ENCODE measurements around the gene SMG1. TPM values are rescaled to one million over a fixed set of nuclear protein-coding genes. Genes with fewer than 3 reads are reported as not detected.

The SMG1 gene
- total RNA-seq, 1 donor: 77.7 TPM

DNA sequence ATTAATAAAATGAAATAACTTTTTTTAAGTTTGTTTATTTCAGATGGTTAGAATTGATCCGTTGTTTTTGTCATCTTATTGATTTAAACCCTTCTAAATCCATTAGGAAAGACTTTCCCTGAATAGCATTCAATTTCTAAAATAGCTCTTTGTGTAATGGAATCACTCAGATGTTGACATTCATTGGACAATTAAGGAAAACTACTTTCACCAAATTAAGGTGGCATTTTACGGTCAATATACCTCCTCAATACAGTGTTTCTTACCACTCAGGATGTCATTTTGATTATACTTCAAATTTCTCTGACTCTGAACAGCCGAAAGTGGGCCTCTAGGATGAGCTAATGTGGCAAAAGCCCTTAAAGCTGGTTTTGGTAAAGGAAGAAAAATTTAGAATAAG, 126.7 kb downstream of the SMG1 start:
- DNase-seq (ENCODE audit: low read depth): no peak
- TF ChIP-seq, protein P1, sequence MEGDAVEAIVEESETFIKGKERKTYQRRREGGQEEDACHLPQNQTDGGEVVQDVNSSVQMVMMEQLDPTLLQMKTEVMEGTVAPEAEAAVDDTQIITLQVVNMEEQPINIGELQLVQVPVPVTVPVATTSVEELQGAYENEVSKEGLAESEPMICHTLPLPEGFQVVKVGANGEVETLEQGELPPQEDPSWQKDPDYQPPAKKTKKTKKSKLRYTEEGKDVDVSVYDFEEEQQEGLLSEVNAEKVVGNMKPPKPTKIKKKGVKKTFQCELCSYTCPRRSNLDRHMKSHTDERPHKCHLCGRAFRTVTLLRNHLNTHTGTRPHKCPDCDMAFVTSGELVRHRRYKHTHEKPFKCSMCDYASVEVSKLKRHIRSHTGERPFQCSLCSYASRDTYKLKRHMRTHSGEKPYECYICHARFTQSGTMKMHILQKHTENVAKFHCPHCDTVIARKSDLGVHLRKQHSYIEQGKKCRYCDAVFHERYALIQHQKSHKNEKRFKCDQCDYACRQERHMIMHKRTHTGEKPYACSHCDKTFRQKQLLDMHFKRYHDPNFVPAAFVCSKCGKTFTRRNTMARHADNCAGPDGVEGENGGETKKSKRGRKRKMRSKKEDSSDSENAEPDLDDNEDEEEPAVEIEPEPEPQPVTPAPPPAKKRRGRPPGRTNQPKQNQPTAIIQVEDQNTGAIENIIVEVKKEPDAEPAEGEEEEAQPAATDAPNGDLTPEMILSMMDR (IDR thresholded peaks at IDR 0.05; ENCODE audit: insufficient read depth, low read length): no peak
- peak overlapping the region; percentile 86 for H3K4me3 ChIP-seq (ENCODE audit: low read depth, low read length)

- TF ChIP-seq, protein P1 (IDR thresholded peaks at IDR 0.05; ENCODE audit: insufficient read depth, low read length): no peak
- no peak for DNase-seq (ENCODE audit: low read depth)
Measured at GRCh38 chr16:18797746-18798145, 128.5 kb downstream of the SMG1 start.

GRCh38 chr16:18796377-18796776, 129.8 kb downstream of the SMG1 start:
- TF ChIP-seq, protein P1 (IDR thresholded peaks at IDR 0.05; ENCODE audit: insufficient read depth, low read length): no peak
- DNase-seq (ENCODE audit: low read depth): no peak
- no peak overlapping the region for H3K4me3 ChIP-seq (ENCODE audit: low read depth, low read length)

More at GRCh38 chr16:18797746-18798145, 128.5 kb downstream of the SMG1 start:
- H3K4me3 ChIP-seq (ENCODE audit: low read depth, low read length): no peak overlapping the region

GRCh38 chr16:18792836-18793433, 133.3 kb downstream of the SMG1 start:
- TF ChIP-seq, protein P1 (IDR thresholded peaks at IDR 0.05; ENCODE audit: insufficient read depth, low read length): no peak
- DNase-seq (ENCODE audit: low read depth): no peak
- H3K4me3 ChIP-seq (ENCODE audit: low read depth, low read length): no peak overlapping the region

DNA sequence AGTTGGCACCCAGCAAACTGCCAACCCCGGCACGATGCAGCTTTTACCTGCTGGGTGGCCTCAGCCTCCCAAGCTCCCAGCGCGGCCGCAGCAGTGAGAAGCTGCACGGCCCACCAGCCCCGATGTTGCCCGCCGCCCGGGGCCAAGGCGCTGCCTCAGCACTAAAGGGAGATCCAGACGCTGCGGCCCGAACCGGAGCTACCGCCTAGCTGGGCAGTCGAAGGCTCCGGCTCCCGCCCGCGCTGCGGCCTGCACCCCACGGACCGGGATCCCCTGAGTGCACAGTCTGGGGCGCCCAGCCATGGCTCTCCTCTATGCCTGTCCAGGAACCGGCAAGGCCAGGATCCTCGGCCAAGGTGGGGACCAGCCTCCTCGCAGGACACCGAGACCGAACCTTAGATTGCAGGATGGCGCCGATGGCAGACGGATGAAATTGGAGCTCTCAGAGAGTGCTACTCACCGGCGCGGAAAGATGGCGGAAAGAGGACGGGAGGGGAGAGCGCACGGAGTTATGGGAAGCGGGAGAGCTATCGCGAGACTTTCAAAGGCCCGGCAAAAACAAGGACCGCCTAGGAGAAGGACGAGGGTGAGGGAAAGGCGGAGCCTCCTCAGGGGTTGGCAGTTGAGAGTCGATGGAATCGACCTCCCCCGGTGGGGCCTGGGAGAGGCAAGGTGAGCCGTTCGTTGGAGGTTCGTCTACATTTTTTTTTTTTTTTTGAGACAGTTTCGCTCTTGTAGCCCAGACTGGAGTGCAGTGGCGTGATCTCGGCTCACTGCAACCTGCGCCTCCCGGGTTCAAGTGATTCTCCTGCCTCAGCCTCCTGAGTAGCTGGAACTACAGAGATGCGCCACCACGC, 136.1 kb downstream of the SMG1 start, which contains the start of gene RPS15A:
TSS of gene RPS15A (minus strand) at position 485 of the 857 bp plus-strand sequence. CDS start 1,221 bp downstream, outside the sequence.
- TF ChIP-seq, protein P1 (IDR thresholded peaks at IDR 0.05; ENCODE audit: insufficient read depth, low read length): no peak
- DNase-seq (ENCODE audit: low read depth): peak; percentile 99
- peak within 1 kb of the TSS; percentile 94 for H3K4me3 ChIP-seq (ENCODE audit: low read depth, low read length)

DNA sequence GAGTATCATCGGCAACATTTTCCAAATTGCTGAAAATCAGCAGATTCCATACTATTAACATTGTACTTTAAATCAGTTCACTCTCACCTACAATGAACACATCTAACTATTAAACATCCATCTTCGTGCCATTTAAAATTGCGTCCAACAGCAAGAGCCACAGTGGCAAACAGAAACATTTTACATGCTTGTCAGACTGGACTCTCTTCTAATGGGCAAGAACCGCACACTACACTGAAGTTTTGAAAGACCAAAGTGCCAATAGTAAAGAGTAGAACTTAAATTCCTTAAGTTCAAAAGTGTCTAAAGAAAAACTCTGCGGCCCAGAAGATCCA, 136.7 kb downstream of the SMG1 start:
- TF ChIP-seq, protein P1 (IDR thresholded peaks at IDR 0.05; ENCODE audit: insufficient read depth, low read length): no peak
- peak overlapping the region; percentile 94 for H3K4me3 ChIP-seq (ENCODE audit: low read depth, low read length)
- DNase-seq (ENCODE audit: low read depth): no peak

All from fibroblast of the aortic adventitia (primary cell).